ENCODE data around the gene IL10RB.

The IL10RB gene

GRCh38 chr21:33339918-33340317 is 73.8 kb downstream of the IL10RB start:
- no peak for DNase-seq

- DNase-seq, result no peak
Observed at GRCh38 chr21:33345751-33346238, 79.6 kb downstream of the IL10RB start.

Data from NCI-H446 treated with DMSO at 0.1 percent for 48 hours (cell line).